Measurements from ENCODE around the gene NRG2. TPM values are rescaled to one million over a fixed set of nuclear protein-coding genes. Genes with fewer than 3 reads are reported as not detected.

NRG2 gene
- total RNA-seq, 4 donors from 2014 or later, result 2.5 to 21.2 (median 4.5) TPM; not detected in 1

GRCh38 chr5:139910036-139910435 lies 133.1 kb downstream of the NRG2 start:
- H3K9me3 ChIP-seq, result no peaks in the 10 kb centered on the region
- intact Hi-C loops (cut with DNase I; ENCODE audit: low total_unique reads), result no loop called here
- no peak for DNase-seq
- TF ChIP-seq POLR2A (IDR thresholded peaks at IDR 0.05) (no peak), CTCF (IDR thresholded peaks at IDR 0.05) (no peak)
- no peaks in the 10 kb centered on the region for H3K36me3 ChIP-seq
- H3K4me3 ChIP-seq, result no peak overlapping the region
- no peaks in the 10 kb centered on the region for H3K4me1 ChIP-seq
- H3K27me3 ChIP-seq, result no peaks in the 10 kb centered on the region
- H3K27ac ChIP-seq, result no peak overlapping the region

- Histone ChIP-seq H3K9me3 (no peaks in the 10 kb centered on the region), H3K4me3 (no peak overlapping the region), H3K4me1 (peaks cover 0 to 10% of the 10 kb centered on the region in 2 donors), H3K27me3 (peaks cover 0 to 11% of the 10 kb centered on the region in 2 donors), H3K36me3 (no peaks in the 10 kb centered on the region), H3K27ac (no peak overlapping the region)
- intact Hi-C loops (cut with DNase I; ENCODE audit: low total_unique reads), result no loop called here
- no peak for DNase-seq
- TF ChIP-seq POLR2A (IDR thresholded peaks at IDR 0.05) (no peak), CTCF (IDR thresholded peaks at IDR 0.05) (no peak)
Measured at GRCh38 chr5:139908749-139909148, 134.3 kb downstream of the NRG2 start.

- TF ChIP-seq POLR2A (IDR thresholded peaks at IDR 0.05), result no peak
- TF ChIP-seq CTCF (IDR thresholded peaks at IDR 0.05), result no peak
- no peak for DNase-seq
- no peaks in the 10 kb centered on the region for H3K9me3 ChIP-seq
- H3K4me1 ChIP-seq, result peaks cover 0 to 15% of the 10 kb centered on the region in 2 donors
- no peaks in the 10 kb centered on the region for H3K36me3 ChIP-seq
- H3K27me3 ChIP-seq, result peaks cover 0 to 11% of the 10 kb centered on the region in 2 donors
- H3K4me3 ChIP-seq, result no peak overlapping the region
- intact Hi-C loops (cut with DNase I; ENCODE audit: low total_unique reads), result no loop called here
- no peak overlapping the region for H3K27ac ChIP-seq
Measured at GRCh38 chr5:139906661-139907060, 136.4 kb downstream of the NRG2 start.

DNA sequence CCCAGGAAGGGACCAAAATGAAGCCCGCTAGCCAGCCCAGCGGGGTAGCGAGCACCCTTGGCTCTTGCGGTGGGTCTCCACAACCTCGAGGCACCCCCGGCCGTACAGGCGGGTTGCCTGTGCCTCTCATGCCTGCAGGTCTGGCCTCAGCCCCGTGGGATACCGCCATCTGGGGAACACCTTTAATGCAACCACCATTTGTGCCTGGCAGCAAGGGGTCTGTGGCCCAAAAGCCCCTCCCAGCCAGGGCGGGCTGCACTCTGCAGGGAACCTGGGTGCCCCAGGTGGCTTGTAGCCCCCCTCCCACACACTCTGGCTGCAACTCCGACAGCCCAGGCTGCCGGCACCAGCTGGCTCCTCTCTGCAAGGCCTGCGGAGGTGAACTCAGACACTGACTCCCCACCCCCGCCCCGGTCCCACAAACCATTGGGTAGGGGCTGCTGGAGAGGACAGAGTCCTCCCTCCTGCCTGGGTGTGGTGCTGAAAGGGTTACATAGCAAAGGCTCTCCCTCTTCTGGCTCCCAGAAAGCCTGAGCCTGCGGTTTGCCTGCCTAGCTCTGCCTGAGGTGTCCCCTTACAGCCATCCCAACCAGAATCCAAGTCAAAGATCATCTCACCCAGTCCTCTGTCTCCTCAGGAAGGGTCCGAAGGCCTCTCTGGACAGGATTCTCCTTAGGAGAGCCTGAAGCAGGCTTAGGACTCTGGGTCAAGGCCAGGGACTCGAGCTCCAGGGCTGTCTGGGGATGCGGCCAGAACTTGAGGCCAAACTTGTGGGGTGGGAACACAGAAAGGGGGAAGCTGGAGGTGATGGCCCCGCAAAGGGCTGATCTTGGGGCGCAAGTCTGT lies 138.1 kb downstream of the NRG2 start:
- H3K36me3 ChIP-seq, result no peaks in the 10 kb centered on the region
- no peak overlapping the region for H3K27ac ChIP-seq
- H3K27me3 ChIP-seq, result peaks cover 0 to 11% of the 10 kb centered on the region in 2 donors
- no peaks in the 10 kb centered on the region for H3K9me3 ChIP-seq
- peaks cover 0 to 15% of the 10 kb centered on the region in 2 donors for H3K4me1 ChIP-seq
- no peak for DNase-seq
- no peak for TF ChIP-seq CTCF (IDR thresholded peaks at IDR 0.05)
- TF ChIP-seq POLR2A (IDR thresholded peaks at IDR 0.05), result no peak
- peak overlapping the region; percentile 28 to 44 for H3K4me3 ChIP-seq
- intact Hi-C loops (cut with DNase I; ENCODE audit: low total_unique reads), result no loop called here

DNA sequence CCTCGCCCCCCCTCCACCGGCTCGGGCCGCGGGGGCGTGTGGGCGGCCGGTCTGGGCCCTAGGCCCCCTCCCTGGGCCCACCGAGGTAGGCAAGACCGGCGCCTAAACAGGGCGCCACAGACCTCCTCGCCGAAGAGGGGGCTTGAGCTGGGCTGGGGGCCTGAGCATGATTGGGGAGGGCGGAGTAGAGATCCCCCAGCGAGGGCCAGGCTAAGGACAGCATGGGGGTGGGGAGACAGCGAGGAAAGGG lies 138.6 kb downstream of the NRG2 start:
- peaks cover 0 to 11% of the 10 kb centered on the region in 2 donors for H3K27me3 ChIP-seq
- H3K27ac ChIP-seq, result no peak overlapping the region
- peaks cover 0 to 15% of the 10 kb centered on the region in 2 donors for H3K4me1 ChIP-seq
- TF ChIP-seq CTCF (IDR thresholded peaks at IDR 0.05) (no peak), POLR2A (IDR thresholded peaks at IDR 0.05) (no peak)
- H3K4me3 ChIP-seq, result peak overlapping the region; percentile 28 to 44
- intact Hi-C loops (cut with DNase I; ENCODE audit: low total_unique reads), result no loop called here
- H3K9me3 ChIP-seq, result no peaks in the 10 kb centered on the region
- H3K36me3 ChIP-seq, result no peaks in the 10 kb centered on the region
- DNase-seq, result no peak

All from uterus (tissue), 4 donors.